ENCODE data around the gene RUFY1.
"Not testable (repeated sequence)": the region's sequence is repeated elsewhere in the genome, so short reads cannot be mapped to it uniquely, and the experiment has no call there.

Gene RUFY1

GRCh38 chr5:179634370-179635172 is 84.2 kb downstream of the RUFY1 start:
- not testable (repeated sequence) for H3K27me3 ChIP-seq (ENCODE audit: control insufficient read depth, insufficient read depth, low read length, poor library complexity, severe bottlenecking); H3K27ac ChIP-seq (ENCODE audit: insufficient read depth, low read depth, low read length, poor library complexity, severe bottlenecking); H3K9me3 ChIP-seq (ENCODE audit: control insufficient read depth, low read length); H3K36me3 ChIP-seq (ENCODE audit: control insufficient read depth, insufficient read depth, low read length); H3K4me3 ChIP-seq (ENCODE audit: insufficient read depth, low read depth, low read length); H3K4me1 ChIP-seq (ENCODE audit: control insufficient read depth, insufficient read depth, low read length)
- 9 to 25% methylated on average over 5 to 6 of the region's 49 CpGs for WGBS, 2 experiments

GRCh38 chr5:179639296-179639695 is 88.9 kb downstream of the RUFY1 start:
- H3K9me3 ChIP-seq (ENCODE audit: control insufficient read depth, low read length); H3K4me3 ChIP-seq (ENCODE audit: insufficient read depth, low read depth, low read length); H3K4me1 ChIP-seq (ENCODE audit: control insufficient read depth, insufficient read depth, low read length); H3K27ac ChIP-seq (ENCODE audit: insufficient read depth, low read depth, low read length, poor library complexity, severe bottlenecking); H3K27me3 ChIP-seq (ENCODE audit: control insufficient read depth, insufficient read depth, low read length, poor library complexity, severe bottlenecking); H3K36me3 ChIP-seq (ENCODE audit: control insufficient read depth, insufficient read depth, low read length): not testable (repeated sequence)
- 91% methylated on average over 11 of the region's 11 CpGs for WGBS, 2 experiments

- H3K27me3 ChIP-seq (ENCODE audit: control insufficient read depth, insufficient read depth, low read length, poor library complexity, severe bottlenecking); H3K27ac ChIP-seq (ENCODE audit: insufficient read depth, low read depth, low read length, poor library complexity, severe bottlenecking); H3K36me3 ChIP-seq (ENCODE audit: control insufficient read depth, insufficient read depth, low read length); H3K9me3 ChIP-seq (ENCODE audit: control insufficient read depth, low read length); H3K4me3 ChIP-seq (ENCODE audit: insufficient read depth, low read depth, low read length); H3K4me1 ChIP-seq (ENCODE audit: control insufficient read depth, insufficient read depth, low read length): not testable (repeated sequence)
- WGBS, 2 experiments = no CpG with 5 or more reads among the region's 4 CpGs
Measured at GRCh38 chr5:179641745-179642144, 91.4 kb downstream of the RUFY1 start.

- not testable (repeated sequence) for H3K36me3 ChIP-seq (ENCODE audit: control insufficient read depth, insufficient read depth, low read length); H3K27me3 ChIP-seq (ENCODE audit: control insufficient read depth, insufficient read depth, low read length, poor library complexity, severe bottlenecking); H3K9me3 ChIP-seq (ENCODE audit: control insufficient read depth, low read length); H3K4me1 ChIP-seq (ENCODE audit: control insufficient read depth, insufficient read depth, low read length); H3K4me3 ChIP-seq (ENCODE audit: insufficient read depth, low read depth, low read length); H3K27ac ChIP-seq (ENCODE audit: insufficient read depth, low read depth, low read length, poor library complexity, severe bottlenecking)
- 91 to 95% methylated on average over 16 to 17 of the region's 17 CpGs for WGBS, 2 experiments
Measured at GRCh38 chr5:179642626-179643025, 92.3 kb downstream of the RUFY1 start.

- not testable (repeated sequence) for H3K27me3 ChIP-seq (ENCODE audit: control insufficient read depth, insufficient read depth, low read length, poor library complexity, severe bottlenecking); H3K27ac ChIP-seq (ENCODE audit: insufficient read depth, low read depth, low read length, poor library complexity, severe bottlenecking); H3K9me3 ChIP-seq (ENCODE audit: control insufficient read depth, low read length); H3K4me1 ChIP-seq (ENCODE audit: control insufficient read depth, insufficient read depth, low read length); H3K4me3 ChIP-seq (ENCODE audit: insufficient read depth, low read depth, low read length); H3K36me3 ChIP-seq (ENCODE audit: control insufficient read depth, insufficient read depth, low read length)
- WGBS, 2 experiments = 92% methylated on average over 16 of the region's 16 CpGs
Measured at GRCh38 chr5:179643141-179643920, 93.0 kb downstream of the RUFY1 start.

GRCh38 chr5:179644766-179645165 is 94.4 kb downstream of the RUFY1 start:
- not testable (repeated sequence) for H3K4me3 ChIP-seq (ENCODE audit: insufficient read depth, low read depth, low read length); H3K9me3 ChIP-seq (ENCODE audit: control insufficient read depth, low read length); H3K4me1 ChIP-seq (ENCODE audit: control insufficient read depth, insufficient read depth, low read length); H3K27me3 ChIP-seq (ENCODE audit: control insufficient read depth, insufficient read depth, low read length, poor library complexity, severe bottlenecking); H3K36me3 ChIP-seq (ENCODE audit: control insufficient read depth, insufficient read depth, low read length); H3K27ac ChIP-seq (ENCODE audit: insufficient read depth, low read depth, low read length, poor library complexity, severe bottlenecking)
- WGBS, 2 experiments = 78 to 79% methylated on average over 5 of the region's 5 CpGs

GRCh38 chr5:179648410-179648809 is 98.1 kb downstream of the RUFY1 start:
- WGBS, 2 experiments = 87 to 93% methylated on average over 9 of the region's 9 CpGs
- Histone ChIP-seq H3K36me3 (ENCODE audit: control insufficient read depth, insufficient read depth, low read length) (no peaks in the 10 kb centered on the region), H3K4me1 (ENCODE audit: control insufficient read depth, insufficient read depth, low read length) (no peaks in the 10 kb centered on the region), H3K9me3 (ENCODE audit: control insufficient read depth, low read length) (peaks cover 2% of the 10 kb centered on the region), H3K27me3 (ENCODE audit: control insufficient read depth, insufficient read depth, low read length, poor library complexity, severe bottlenecking) (no peaks in the 10 kb centered on the region), H3K27ac (ENCODE audit: insufficient read depth, low read depth, low read length, poor library complexity, severe bottlenecking) (no peak overlapping the region), H3K4me3 (ENCODE audit: insufficient read depth, low read depth, low read length) (no peak overlapping the region)

- H3K9me3 ChIP-seq (ENCODE audit: control insufficient read depth, low read length); H3K27ac ChIP-seq (ENCODE audit: insufficient read depth, low read depth, low read length, poor library complexity, severe bottlenecking); H3K36me3 ChIP-seq (ENCODE audit: control insufficient read depth, insufficient read depth, low read length); H3K27me3 ChIP-seq (ENCODE audit: control insufficient read depth, insufficient read depth, low read length, poor library complexity, severe bottlenecking); H3K4me1 ChIP-seq (ENCODE audit: control insufficient read depth, insufficient read depth, low read length); H3K4me3 ChIP-seq (ENCODE audit: insufficient read depth, low read depth, low read length): not testable (repeated sequence)
- 90 to 93% methylated on average over 7 to 10 of the region's 10 CpGs for WGBS, 2 experiments
Measured at GRCh38 chr5:179649166-179649703, 98.9 kb downstream of the RUFY1 start.

GRCh38 chr5:179650245-179650644 is 99.9 kb downstream of the RUFY1 start:
- not testable (repeated sequence) for H3K27me3 ChIP-seq (ENCODE audit: control insufficient read depth, insufficient read depth, low read length, poor library complexity, severe bottlenecking); H3K36me3 ChIP-seq (ENCODE audit: control insufficient read depth, insufficient read depth, low read length)
- 95 to 96% methylated on average over 22 to 23 of the region's 26 CpGs for WGBS, 2 experiments

GRCh38 chr5:179653135-179653534 is 102.8 kb downstream of the RUFY1 start:
- H3K27me3 ChIP-seq (ENCODE audit: control insufficient read depth, insufficient read depth, low read length, poor library complexity, severe bottlenecking); H3K9me3 ChIP-seq (ENCODE audit: control insufficient read depth, low read length); H3K27ac ChIP-seq (ENCODE audit: insufficient read depth, low read depth, low read length, poor library complexity, severe bottlenecking); H3K4me3 ChIP-seq (ENCODE audit: insufficient read depth, low read depth, low read length); H3K36me3 ChIP-seq (ENCODE audit: control insufficient read depth, insufficient read depth, low read length); H3K4me1 ChIP-seq (ENCODE audit: control insufficient read depth, insufficient read depth, low read length): not testable (repeated sequence)
- WGBS, 2 experiments = 89 to 90% methylated on average over 1 of the region's 2 CpGs

More at GRCh38 chr5:179650245-179650644, 99.9 kb downstream of the RUFY1 start:
- H3K9me3 ChIP-seq (ENCODE audit: control insufficient read depth, low read length); H3K4me3 ChIP-seq (ENCODE audit: insufficient read depth, low read depth, low read length); H3K4me1 ChIP-seq (ENCODE audit: control insufficient read depth, insufficient read depth, low read length); H3K27ac ChIP-seq (ENCODE audit: insufficient read depth, low read depth, low read length, poor library complexity, severe bottlenecking): not testable (repeated sequence)

Measured in ectodermal cell (in vitro differentiated cells).